ENCODE measurements around the gene RASGEF1B.
"Not testable (repeated sequence)": the region's sequence is repeated elsewhere in the genome, so short reads cannot be mapped to it uniquely, and the experiment has no call there.

Gene RASGEF1B

GRCh38 chr4:81412946-81413495 lies 58.7 kb downstream of the RASGEF1B start:
- TF ChIP-seq CTCF (conservative IDR thresholded peaks at IDR 0.05; ENCODE audit: low read depth, low read length), result no peak
- no peak overlapping the region for H3K4me3 ChIP-seq (ENCODE audit: low read depth, low read length)
- DNase-seq (ENCODE audit: low read depth), result no peak

DNA sequence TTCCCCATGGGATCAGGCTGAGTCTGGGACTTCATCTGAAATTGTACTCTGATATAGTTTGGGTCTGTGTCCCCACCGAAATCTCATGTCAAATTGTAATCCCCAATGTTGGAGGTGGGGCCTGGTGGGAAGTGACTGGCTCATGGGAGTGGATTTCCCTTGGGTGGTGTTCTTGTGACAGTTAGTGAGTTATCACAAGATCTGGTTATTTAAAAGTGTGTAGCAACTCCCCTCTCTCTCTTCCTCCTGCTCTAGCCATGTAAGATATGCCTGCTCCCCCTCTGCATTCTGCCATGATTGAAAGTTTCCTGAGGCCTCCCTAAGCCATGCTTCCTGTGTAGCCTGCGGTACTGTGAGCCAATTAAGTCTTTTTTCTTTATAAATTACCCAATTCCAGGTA lies 61.0 kb downstream of the RASGEF1B start:
- no peak overlapping the region for H3K4me3 ChIP-seq (ENCODE audit: low read depth, low read length)
- TF ChIP-seq CTCF (conservative IDR thresholded peaks at IDR 0.05; ENCODE audit: low read depth, low read length), result no peak
- DNase-seq (ENCODE audit: low read depth), result no peak

DNA sequence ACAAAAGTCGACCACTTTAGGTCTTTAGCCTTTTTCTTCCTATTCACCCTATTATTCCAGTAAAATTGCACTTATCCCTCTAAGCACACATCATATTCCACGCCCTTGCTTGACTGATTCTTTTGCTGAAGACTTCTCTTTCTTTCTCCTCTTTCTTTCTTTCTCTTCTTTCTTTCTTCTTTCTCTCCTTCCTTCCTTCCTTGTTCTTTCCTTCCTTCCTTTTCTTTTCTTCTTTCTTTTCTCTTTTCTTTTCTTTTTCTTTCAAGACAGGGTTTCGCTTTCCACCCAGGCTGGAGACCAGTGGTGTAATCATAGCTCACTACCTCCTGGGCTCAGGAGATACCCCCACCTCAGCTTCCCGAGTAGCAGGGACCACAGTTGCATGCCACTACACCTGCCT lies 61.9 kb downstream of the RASGEF1B start:
- TF ChIP-seq CTCF (conservative IDR thresholded peaks at IDR 0.05; ENCODE audit: low read depth, low read length), result no peak
- H3K4me3 ChIP-seq (ENCODE audit: low read depth, low read length), result no peak overlapping the region
- DNase-seq (ENCODE audit: low read depth), result no peak

DNA sequence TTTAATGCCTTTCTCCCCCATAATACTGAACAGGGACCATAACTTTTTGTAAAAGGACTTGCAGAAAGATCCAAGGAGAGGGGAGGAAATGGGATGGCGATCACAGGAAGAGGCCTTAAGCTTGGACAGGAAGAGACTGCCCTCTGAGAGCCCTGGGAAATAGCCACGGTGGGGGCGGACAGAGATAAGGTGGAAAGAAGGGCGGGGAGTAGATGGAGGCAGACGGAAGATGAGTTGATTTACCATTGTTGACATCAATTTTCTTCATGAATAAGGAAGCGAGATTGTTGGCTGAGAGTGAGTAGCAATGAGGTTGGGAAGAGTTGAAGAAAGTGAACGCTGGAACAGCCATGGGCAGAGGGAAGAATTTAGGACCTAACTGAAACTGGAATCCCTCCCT lies 63.4 kb downstream of the RASGEF1B start:
- DNase-seq (ENCODE audit: low read depth), result no peak
- no peak overlapping the region for H3K4me3 ChIP-seq (ENCODE audit: low read depth, low read length)
- TF ChIP-seq CTCF (conservative IDR thresholded peaks at IDR 0.05; ENCODE audit: low read depth, low read length), result no peak

- H3K4me3 ChIP-seq (ENCODE audit: low read depth, low read length), result no peak overlapping the region
- TF ChIP-seq CTCF (conservative IDR thresholded peaks at IDR 0.05; ENCODE audit: low read depth, low read length), result no peak
- DNase-seq (ENCODE audit: low read depth), result no peak
Observed at GRCh38 chr4:81407726-81408125, 64.0 kb downstream of the RASGEF1B start.

DNA sequence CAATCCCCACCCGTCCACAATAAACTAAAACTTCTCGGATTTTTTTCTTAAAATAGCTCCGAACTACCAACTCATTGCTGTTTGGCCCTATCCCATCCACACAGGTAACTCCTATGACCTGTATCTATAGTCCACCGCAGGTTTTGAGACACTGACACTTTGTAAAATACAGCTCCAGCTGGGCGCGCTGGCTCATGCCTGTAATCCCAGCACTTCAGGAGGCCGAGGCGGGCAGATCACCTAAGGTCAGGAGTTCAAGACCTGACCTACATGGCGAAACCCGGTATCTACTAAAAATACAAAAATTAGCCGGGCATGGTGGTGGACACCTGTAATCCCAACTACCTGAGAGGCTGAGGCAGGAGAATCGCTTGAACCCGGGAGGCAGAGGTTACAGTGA lies 65.2 kb downstream of the RASGEF1B start:
- not testable (repeated sequence) for H3K4me3 ChIP-seq (ENCODE audit: low read depth, low read length); DNase-seq (ENCODE audit: low read depth)

DNA sequence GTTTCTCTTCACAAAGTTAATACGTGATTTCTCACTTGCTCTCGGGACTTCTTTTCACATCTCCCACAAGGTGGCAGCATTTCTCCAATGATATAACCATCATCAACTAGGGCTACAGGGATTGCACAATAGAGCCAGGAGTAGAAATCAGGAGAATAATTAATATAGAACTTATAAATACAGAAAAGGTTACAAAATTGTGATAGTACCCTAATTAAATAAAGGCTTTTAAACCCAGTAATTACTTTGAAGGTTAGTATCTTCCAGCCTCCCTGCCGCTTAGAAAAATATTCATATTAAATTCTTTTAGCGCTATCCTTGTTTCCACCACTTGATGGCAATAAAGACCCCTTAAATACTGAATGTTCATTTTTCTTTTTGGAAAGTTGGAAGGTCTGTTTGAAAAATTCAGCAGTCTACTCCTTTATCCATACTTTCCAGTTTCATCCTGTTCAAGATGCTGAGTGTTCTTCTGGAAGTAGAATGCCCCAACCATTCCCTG lies 65.8 kb downstream of the RASGEF1B start:
- peak; percentile 90 for DNase-seq (ENCODE audit: low read depth)

More for the DNA sequence above, 65.8 kb downstream of the RASGEF1B start:
- TF ChIP-seq CTCF (conservative IDR thresholded peaks at IDR 0.05; ENCODE audit: low read depth, low read length), result peak; percentile 69
- no peak overlapping the region for H3K4me3 ChIP-seq (ENCODE audit: low read depth, low read length)

All from choroid plexus epithelial cell (primary cell).